Stimulated activated CD4-positive, alpha-beta T cell treated with anti-CD3 and anti-CD28 coated beads, Interleukin-4, amount 100 ng/mL, for 24 hours (primary cell): ENCODE data around the gene LAMB2.
A peak's percentile ranks its signal among the peaks of the same experiment; 100 is the strongest.

Experiments
- DNase-seq: peaks from one replicate; pipeline ENCODE4 v3.0.0-alpha.2; 2020

Gene LAMB2

DNA sequence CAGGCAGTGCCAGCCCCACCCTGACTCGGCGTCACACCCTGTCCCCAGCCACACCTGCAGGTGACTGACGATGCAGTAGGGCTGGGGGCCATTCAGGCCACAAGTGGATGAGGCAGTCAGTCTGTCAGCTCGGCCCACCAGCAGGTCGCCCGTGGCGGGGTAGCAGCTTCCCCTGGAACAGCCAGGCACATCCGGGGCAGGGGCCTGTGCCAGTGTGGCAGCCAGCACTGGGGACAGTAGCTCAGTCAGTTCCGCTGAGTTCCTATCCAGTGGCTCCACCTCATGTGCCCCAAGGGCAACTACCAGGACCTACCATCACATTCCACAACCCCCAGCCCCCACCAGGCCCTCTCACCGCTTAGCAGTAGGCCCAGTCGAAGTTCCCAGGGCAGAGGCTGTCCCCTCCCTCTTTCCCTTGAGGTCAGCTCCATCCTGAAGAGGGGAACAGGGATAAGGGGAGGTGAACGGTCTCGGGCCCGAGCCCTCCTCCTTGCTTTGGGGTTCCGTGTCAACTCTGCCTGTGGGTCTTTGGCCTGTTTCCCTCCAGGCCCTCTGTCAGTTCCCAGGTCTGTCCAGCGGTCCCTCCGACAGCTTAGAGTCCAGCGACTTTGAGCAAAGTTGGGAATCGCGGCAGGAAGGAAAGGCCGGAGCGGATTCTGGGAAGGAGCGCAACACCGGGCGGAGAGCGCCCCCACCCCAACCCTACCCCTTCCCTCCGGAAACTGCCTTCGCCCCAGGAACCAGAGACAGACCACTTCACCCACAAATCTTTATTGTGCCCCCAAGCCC, at the start of gene LAMB2:
LAMB2 (minus strand) TSS at position 614 of the 789 bp plus-strand sequence; CDS start at position 431, 183 bp downstream.
- DNase-seq: no peak

- DNase-seq: no peak
These were observed 48.5 kb upstream of the LAMB2 start for GRCh38 chr3:49181351-49181750.

GRCh38 chr3:49180116-49180515, 47.3 kb upstream of the LAMB2 start:
- no peak for DNase-seq

DNA sequence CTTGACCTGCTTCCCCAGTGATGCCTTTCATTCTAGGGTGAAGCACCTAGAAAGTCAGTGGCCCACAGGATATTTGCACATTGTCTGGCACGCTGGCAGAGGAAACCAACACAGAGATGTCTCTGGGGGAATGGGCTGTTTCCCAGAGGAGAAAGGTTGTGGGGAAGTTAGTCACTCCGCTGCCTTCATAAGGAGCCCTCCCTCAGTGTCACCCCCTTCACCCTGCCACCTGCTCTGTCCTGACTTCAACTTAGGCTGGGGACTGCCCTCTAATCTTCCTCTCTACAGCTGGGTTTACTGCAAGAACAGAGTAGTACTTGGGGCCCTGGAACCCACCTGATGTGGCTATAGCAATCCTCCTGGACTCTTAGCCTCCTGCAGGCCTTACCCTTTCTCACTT, 44.2 kb upstream of the LAMB2 start:
- no peak for DNase-seq

- DNase-seq: no peak
These were observed 42.7 kb upstream of the LAMB2 start for GRCh38 chr3:49175530-49175929.

- DNase-seq: no peak
These were observed 41.6 kb upstream of the LAMB2 start for GRCh38 chr3:49174397-49174985.

DNA sequence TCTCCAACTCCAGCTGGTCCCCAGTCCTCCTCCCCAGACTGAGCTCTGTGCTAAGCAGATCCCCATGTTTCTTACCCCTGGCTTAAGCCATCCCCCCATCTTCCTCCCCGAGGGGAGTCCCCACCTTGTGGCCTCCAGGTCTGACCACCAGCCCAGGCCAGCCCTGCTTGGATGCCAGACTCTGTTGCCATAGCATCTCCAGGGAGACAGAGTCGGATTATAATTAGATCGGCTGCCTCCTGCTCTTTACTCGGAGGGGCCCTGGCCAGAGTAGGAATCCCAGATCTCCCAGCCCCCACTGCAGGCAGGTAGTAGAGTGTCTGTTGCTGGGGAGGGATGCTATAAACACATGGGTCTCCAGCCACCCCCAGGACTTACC, 40.9 kb upstream of the LAMB2 start:
- no peak for DNase-seq

DNA sequence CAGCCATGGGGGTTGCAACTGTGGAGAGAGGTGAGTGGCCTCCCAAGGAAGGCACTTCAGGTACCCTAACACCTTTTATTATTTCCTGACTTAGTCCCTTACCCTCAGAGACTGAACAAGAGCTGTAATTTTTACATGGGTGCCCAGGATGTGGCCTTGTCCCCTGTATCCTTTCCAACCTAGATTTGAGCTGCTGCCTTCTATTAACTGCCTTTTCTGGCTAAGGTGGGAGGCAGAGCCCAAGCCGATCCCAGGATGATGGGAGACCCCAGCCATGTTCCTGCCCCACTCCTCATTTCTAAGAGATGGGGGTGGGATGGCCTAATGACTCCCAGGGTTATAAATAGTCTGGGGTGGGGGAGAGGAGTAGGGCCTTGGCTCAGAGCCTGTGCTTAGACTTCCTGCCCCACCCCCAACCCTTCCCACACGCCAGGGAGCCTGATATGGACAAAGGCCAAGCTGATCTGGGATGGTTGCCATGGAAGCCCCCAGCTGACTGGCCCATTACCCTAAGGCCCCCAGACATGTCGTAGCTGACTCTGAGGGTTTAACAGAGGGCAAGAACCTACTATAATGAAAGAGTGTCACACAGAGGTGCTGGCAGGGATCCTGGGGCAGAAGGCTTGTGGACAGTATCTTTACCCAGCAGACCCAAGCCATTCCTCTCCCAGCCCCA, 40.4 kb upstream of the LAMB2 start:
- DNase-seq: no peak

- DNase-seq: no peak
These were observed 39.7 kb upstream of the LAMB2 start for GRCh38 chr3:49172551-49173041.

DNA sequence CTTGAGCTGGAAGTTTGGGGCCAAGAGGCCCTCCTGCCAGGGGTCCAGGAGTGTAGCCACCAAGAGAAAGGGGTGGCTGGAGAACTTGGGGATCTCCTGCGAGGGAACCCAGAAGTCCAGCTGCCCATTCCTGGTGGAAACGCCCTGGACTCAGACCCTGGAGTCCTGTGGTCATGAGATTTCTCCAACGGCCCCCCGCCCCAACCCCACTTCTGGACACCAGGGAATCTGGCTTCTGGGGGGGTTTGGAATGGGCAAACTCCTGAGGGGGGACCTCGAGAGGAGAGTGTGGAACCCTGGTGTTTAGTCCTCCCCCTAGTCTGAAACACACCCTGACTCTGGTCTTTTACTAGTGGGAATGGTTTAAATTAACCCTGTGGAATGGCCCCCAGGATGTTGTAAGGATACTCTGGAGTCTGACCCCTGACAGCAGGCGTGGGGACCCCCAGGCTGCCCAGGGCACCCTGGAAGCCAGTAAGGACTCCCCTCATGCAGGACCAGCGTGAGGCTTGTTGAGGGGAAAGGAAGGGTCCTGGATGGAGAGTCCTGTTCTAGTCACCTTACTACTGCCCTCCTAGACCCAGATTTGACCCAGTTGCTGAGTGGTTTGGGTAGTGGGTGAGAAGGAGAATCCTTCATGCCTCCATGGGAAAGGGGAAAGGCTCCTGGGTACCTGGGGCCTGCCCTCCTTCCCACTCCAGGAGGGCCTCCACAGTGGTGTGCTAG, 39.1 kb upstream of the LAMB2 start:
- no peak for DNase-seq

DNA sequence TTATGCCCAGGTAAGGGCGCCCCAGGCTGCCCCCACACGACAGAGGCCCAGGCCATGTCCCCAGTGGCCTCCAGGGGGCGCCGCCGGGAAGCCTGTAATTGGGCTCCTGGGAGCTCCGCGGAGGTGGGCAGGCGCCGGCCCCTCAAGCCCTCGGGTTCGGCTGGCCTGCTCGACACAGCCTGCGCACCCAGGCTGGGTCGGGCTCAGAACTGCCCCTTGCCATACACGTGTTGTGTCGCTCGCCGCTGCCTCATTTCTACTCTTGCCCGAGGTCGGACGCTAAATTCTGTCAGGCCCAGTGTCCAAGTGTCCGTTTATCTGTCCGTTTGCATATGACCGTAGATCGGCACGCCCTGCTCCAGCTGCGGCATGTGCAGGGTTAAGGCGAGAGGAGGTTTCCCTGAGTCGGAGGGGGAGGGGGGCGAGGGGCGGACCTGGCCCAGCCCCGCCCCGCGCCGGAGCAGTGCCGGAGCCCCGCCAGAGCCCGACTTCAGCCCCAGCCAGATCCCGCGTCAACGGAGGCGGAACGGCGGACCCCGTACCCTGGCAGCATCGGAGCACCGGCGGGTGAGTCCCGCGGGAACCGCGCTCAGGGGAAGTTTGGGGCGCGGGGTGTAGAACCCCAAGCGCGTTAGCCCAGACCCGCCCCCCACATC, 38.4 kb upstream of the LAMB2 start, which contains the start of gene KLHDC8B:
KLHDC8B (plus strand) TSS at position 480 of the 656 bp plus-strand sequence. CDS start 1,172 bp downstream, outside the sequence.
- DNase-seq: peak; percentile 87

DNA sequence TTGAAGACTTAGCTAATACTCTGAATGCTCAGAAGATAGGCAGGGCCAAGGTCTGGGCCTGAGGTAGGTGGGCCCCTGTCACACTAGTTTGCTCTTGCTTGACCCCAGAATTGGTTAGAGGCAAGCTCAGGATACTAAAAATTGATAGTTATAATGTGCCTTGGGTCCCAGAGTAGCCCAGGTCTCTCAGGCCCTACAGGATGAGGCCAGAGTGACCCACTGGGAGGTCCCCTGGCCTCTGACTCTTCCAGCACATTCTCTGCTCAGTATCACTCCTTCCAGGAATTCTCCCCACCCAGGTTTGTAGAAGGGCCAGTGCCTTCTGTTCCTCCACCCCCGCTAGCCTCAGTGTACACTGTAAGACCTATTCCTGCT, 37.9 kb upstream of the LAMB2 start:
- no peak for DNase-seq

- DNase-seq: no peak
These were observed 34.1 kb upstream of the LAMB2 start for GRCh38 chr3:49166752-49167556.

DNA sequence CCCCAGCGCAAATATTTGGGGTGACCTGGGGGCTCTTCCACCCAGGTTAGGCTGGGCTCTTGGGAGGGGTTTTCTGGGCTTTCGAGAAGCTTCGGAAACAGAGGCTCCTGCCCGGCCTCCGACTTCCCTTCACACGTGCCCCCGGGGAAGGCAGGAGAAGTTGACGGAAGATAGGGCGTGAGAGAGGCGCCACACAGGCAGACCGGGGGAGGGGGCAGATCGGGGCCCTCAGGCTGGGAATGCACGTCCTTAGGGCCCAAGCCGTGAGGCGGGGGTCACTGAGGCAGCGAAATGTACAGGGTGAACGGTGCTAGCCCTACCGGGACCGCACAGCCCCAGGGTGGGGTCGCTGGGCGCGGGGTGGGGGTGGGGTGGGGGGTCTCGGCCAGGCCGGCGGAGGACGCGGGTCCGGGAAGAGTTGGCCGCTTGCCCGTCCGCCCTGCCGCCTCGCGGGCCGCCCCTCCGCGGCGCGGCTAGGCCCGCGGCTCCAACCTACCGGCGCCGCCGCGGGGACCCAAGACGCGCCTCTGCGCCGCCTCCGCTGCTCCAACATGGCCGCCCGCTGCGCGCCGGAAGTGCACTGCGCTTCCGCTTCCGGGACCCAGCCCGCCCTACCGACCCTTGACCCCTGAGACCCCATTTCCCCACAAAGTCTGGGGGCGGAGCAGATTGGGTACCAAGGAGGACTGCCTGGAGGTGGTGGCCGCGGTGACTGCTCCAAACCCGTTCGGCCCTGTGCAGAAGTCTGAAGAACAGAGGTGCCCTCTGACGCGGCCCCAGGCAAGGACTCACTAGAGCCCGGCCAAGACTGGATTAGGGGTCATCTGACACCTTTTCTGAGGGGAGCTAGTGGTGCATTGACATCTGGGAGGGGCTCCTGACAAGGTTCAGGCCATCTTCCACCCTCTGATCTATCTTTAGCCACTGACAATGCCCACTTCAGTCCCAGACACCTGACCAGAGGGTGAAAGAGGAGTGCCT, 33.2 kb upstream of the LAMB2 start, which contains the start of gene CCDC71:
CCDC71 (minus strand) TSS at position 561 of the 981 bp plus-strand sequence. CDS start 2,123 bp downstream, outside the sequence.
- DNase-seq: peak; percentile 78

DNA sequence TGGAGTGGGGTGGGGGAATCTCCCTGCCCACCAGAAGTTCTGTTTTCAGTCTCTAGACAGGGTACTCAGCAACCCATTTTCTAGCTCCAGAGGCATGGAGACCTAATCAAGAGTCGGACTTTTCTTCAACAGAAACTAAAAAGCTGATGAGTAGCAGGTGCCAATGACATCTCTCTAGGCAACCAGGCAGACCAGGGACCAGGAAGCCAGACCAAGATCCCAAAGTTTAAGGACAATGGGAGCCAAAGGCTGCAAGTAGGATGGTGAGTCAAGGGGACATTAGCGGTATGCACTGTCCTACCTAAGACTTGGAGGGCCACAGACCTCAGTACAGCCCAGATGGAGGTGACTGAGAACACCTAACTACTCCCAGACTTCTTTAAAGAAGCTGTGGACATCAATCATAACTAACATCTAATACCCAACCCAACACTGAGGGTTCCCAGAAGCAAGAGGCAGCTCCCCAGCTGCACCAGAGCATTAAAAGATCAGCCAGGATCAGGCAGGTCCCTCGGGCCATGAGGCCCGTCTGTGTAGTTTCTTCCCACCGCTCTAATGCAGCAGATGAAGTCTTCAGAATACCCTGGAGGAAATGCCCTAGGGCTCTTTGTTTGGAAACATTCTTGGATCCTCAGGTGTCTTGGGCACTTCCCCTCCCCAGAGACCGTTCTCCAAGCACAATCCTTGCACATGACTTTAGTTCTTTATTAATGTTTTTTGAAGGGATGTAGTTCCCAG, 32.3 kb upstream of the LAMB2 start:
- DNase-seq: no peak

GRCh38 chr3:49163609-49164008, 30.8 kb upstream of the LAMB2 start:
- DNase-seq: no peak

- no peak for DNase-seq
These were observed 30.0 kb upstream of the LAMB2 start for GRCh38 chr3:49162751-49163419.

DNA sequence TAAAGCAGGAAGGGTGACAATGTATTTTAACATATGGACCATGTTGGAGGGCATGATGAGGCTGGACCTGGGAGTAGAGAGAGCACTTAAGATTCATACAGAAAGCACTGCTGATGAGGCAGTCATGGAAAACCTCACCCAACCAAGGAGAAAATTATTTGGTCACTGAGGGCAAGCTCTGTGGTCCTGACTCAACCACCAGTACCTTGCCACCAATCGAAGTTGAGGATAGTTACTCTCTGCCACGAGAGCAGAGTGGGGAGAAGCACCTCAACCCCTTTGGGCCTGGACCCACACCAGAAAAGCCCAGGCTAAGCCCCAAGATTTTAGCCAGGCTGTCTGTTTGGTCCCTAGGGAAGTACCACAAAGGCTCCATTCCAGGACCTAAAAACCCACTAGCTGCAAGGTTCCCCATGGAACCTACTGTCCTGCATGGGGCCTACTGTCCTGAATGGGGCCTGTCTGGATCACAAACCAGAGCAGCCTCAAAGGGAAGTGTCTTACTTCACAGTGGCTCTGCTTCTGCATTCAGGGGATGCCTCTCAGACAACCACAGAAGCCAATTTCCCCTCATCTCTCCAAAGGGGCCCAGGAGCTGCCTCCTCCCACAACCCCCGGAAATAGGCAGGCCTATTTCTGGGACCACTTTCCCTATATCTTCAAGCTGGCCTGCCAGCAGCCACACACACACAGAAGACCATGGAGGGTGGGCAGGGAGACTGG, 29.1 kb upstream of the LAMB2 start:
- DNase-seq: no peak
